GM12878 (cell line): ENCODE results near the gene WHRN.
A peak's percentile ranks its signal among the peaks of the same experiment; 100 is the strongest.

Experiments used
- CTCF ChIP-seq, 3 experiments: IDR thresholded peaks in 2 of 3; conservative IDR thresholded peaks in 1 of 3; 2 replicates each; pipeline ENCODE4 v1.5.1; 2011; ENCODE audit warnings: low read depth in 3 of 3, low read length in 3 of 3, mild to moderate bottlenecking in 3 of 3, control low read depth in 2 of 3, moderate library complexity in 2 of 3, inconsistent platforms in 1 of 3, mixed read lengths in 1 of 3; ENCODE audit not compliant: control insufficient read depth in 2 of 3, insufficient read depth in 1 of 3; ENCODE audit errors: extremely low read depth in 1 of 3
- FOXK2 ChIP-seq: fragments of 450-650 bp; IDR thresholded peaks from 2 replicates; pipeline ENCODE4 v1.6.1; 2017; ENCODE audit warnings: mild to moderate bottlenecking, moderate library complexity
- NR2C2 ChIP-seq: IDR thresholded peaks from 2 replicates; pipeline ENCODE4 v1.6.1; 2011; ENCODE audit warnings: borderline replicate concordance, low read depth; ENCODE audit not compliant: control insufficient read depth, insufficient read length
- ZBTB33 ChIP-seq: fragments of 450-650 bp; IDR thresholded peaks from 2 replicates; pipeline ENCODE4 v1.6.1; 2017; ENCODE audit warnings: mild to moderate bottlenecking

- TF ChIP-seq ZBTB33 (no peak), CTCF (IDR thresholded peaks at IDR 0.05 in 2 of 3, conservative IDR thresholded peaks at IDR 0.05 in 1 of 3; ENCODE audit: control insufficient read depth in 2 of 3, extremely low read depth in 1 of 3, insufficient read depth in 1 of 3, low read depth in 3 of 3, low read length in 3 of 3) (peak; percentile 76 to 93 (median 84)), FOXK2 (no peak), NR2C2 (no peak)
These were observed 99.8 kb downstream of the WHRN start for GRCh38 chr9:114405294-114406034.
